Measurements from ENCODE around the gene SYT1. TPM values are rescaled to one million over a fixed set of nuclear protein-coding genes. Genes with fewer than 3 reads are reported as not detected.

Gene SYT1
- polyA plus RNA-seq, 10 donors, result 1.2 to 2.6 (median 1.7) TPM

DNA sequence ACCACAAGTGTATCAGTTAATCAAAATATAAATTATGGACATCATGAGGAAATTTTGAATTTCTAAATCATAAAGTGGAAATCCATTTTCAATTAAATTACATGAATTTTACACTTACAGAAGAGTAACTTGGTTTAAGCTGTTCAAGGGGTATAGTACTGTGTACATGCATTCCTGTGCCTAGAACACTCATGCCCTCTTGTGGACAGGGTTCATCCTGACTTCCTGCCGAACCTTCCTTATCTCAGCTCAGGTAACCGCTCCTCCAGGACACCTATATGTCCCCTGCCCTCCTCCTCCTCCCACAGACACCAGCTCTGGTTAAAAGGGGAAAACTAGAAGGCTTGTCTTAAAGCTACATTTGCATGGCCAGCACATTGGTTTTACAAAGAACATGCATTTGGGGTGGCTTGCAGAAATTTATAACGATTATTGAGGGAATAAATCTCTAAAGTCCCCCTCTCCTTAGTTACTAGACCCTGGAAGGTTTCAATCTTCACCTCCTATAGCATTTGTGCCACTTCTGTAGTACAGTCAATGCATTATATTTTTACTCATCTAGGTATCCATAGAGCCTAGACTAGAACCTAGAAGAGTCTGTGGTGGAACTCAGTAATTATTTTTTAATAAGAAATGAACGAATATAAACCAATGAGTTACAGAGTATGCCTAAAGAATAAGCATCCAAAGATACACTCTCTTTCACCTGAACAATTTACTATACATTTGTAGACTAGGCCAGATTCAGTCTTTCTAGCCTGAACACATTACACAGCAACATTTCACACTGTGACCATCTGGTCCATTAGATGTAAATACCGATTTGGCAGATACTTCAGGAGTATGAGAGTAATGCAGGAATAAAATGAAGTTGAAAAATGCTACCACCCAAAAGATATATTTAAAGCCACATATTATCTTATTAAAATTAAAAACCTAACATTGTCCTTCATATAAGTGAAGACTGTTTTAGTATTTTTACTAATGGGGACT is 480.6 kb downstream of the SYT1 start:
- DNase-seq, result peak; percentile 10 to 35 (median 11)

DNA sequence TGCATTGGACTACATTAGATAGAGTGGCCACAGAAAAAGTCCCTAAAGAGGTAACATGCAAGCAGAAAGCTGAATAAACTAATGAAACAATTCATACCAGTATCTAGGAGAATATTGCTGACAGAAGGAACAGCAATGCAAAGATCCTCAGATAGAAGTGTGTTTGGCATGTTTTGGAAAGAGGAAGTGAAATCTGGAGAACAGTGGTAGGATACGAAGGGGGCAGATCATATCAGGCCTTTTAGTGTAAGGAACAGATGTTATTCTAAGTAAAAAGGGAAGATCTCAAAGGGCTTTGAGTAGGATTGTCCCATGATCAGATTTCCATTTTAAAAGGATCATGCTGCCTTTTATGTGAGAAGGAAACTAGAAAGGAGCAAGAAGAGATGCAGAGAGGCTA is 483.3 kb downstream of the SYT1 start:
- peak in 1 of 3 donors; percentile 9 for DNase-seq

DNA sequence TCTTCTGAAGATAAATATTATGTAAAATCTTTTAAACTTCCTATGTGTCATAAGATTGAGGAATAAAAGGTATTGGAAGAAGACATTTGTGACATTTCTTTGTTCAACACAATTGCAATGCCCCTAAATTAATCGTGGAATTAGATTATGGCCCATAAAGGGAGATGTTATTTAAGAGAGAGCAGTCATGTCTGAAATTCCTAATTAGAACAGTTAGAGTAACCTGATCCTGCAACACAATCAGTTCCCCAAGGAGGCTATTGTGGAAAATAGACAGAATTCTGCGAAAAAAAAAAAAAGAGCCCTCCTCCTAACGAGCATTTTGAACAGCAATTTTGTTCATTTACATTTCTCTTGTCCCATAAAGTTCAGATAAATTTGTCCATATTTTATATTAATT is 486.7 kb downstream of the SYT1 start:
- DNase-seq, result no peak

DNA sequence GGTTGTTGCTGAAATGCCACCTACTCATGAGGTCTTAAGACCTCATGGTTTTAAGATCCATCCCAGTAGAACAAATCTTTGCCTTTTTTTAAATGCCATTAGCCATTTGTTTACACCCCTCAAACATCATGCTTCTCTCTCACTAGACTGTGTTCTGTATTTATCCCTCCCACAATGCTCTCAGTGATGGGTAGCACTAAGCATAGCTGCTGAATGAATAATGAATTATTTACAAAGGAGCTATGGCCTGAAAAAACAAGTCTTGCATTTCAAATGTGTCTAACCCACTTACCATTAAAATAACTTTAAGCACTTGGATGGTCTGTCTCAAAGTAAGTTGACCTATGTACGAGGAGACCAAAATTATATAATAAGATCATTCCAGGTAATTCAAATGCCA is 491.6 kb downstream of the SYT1 start:
- DNase-seq, result no peak

DNA sequence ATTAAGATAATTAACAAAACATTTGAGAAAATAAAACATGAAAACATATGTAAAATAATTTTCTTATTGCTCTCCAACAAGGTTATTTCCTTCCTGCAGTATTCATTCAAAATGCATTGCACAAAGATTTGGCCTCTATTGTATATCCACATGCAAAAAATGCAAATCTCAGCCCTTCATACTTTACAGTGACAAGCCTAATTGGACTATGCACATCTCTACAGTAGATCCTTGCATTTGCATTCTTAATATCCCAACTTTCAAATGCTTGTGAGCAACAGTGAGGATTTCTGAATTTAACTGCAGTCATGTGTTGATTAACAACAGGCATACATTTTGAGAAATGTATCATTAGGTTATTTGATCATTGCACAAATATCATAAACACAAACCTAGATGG is 492.5 kb downstream of the SYT1 start:
- DNase-seq, result no peak

DNA sequence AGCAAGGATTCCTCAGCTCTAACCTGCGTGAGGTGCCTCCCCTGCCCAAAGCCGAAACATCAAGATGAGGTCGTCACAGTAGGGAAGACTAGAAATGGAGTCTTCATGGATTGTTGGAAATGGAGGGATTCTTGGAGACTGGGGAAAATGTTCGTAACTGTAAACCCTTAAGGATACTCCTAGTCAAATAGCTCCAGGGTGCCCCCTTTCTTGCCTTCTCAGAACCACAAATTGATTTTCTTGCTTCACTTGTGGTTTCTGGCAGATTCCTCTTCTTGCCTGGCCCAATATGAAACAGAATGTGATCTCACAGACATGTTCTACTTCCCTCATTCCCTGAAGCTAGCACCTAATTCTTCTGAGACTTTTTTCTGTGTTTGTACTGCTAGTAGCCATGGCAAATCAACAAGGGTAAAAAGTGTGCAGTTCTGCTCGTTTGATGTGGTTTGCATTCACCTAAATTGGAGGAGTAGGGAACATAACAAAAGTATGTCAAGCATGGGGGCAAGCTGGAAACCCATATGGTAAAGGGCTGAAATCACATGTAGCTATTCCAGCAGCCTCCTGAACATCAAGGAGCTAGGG is 494.2 kb downstream of the SYT1 start:
- DNase-seq, result no peak

DNA sequence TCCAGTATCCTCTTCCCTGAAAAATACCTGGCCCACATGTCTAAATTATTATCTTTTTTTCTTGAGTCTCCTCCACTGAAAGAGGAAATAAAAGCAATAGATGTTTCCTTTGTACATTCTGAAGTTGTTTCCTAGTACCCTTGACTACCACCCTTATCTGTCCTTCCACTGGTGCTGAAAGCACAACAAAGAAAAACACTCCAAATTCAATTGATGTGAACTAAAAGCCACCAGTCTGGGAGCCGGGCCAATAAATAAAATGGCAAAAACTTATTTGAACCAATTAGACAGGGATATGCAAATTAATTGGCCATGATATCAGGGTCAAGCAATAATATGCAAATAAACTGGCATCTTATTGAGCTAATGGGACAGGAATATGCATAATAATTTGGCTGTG is 495.7 kb downstream of the SYT1 start:
- DNase-seq, result no peak

DNA sequence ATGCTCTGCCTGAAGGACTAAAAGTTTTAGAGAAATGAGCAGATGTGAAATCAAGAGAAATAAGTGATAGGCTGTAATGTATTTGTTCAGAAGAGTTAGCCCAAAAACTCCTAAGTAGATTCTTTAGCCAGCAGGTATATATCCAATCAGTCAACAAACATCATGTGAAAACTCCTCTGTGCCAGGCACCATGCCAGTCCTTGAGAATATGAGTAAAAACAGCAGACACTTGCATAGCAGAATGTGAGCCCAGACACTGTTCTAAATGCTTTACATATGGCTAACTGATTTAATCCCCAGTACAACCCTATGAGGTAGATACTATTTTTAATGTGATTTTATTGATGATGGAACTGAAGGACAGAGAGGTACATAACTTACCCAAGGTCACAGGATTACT is 496.4 kb downstream of the SYT1 start:
- no peak for DNase-seq

DNA sequence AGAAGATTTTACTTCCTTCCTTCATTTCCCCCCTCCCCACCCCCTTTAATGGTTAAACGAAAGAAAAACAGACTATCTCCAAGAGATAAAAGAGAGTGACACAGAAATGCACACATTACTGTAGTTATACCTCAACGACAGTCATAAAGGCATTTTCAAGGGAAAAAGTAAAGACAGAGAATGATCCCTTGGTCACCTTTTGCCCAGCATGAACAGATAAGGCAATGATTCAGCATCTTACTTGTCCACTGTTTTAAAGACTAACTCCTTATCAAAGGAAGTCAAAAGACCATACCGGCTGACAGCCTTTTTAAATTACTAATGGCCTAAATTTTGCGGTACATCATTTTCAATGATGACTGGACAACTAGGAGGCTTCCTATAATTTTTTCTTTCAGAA is 499.6 kb downstream of the SYT1 start:
- no peak for DNase-seq

DNA sequence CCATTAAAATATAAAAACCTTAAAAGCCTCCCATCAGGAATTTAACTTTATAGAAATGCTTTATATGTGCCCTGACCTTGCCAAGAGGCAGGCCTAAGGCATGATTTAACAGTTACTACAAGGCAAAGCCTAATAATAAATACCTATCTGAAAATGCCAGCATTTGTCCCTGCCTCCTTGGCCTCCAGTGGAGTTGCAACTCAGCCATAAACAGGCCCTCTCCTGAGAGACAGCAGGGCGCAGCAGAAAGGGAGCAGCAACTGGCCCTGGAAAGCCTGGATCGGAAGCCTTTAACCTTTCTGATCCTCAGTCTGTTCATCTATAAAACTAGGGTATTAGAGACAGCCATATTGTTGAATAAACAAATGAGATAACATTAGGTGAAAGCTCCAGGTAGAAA is 501.8 kb downstream of the SYT1 start:
- no peak for DNase-seq

DNA sequence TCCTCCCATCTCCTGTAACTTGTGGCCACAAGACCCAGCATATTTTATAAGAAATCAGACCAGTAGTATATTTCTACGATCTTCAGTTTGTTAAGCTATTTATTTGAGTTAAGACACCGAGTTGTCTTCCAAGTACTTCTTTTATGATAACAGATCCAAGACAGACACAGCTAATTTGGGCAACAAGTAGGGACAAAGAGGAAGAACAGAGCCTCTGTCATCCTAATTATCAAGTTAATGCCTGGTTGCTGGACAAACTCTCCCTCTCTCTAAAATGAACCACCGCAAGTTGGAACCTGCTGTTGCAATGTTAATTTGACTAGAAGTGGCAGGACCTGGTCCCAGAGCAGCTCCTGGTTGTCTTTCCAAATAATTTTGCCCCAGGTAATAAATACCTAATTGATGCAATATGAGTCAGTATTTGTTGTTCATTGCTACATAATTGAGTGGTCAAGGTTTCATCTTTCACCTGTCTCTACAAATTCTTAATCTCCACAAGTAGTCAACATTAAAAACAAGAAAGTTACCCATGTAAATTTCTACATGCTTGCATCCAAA is 502.5 kb downstream of the SYT1 start:
- no peak for DNase-seq

DNA sequence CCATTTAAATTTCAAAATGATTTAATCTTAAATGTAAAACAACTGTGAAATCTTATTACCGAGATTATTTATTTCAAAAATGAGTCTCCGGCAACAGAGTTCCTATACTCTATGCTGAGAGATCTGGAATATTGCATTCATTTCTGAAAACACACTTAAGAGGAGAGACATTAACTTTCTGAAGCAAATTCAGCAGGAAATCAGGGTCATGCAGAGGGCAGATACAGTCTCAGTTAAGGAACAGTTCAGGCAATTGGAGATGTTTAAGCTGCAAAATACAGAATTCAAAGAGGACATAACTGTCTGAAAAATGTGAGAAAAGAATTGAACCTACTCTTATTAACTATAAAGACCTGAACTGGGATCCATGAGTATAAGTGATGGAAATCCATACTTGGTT is 505.4 kb downstream of the SYT1 start:
- DNase-seq, result peak in 1 of 3 donors; percentile 19

DNA sequence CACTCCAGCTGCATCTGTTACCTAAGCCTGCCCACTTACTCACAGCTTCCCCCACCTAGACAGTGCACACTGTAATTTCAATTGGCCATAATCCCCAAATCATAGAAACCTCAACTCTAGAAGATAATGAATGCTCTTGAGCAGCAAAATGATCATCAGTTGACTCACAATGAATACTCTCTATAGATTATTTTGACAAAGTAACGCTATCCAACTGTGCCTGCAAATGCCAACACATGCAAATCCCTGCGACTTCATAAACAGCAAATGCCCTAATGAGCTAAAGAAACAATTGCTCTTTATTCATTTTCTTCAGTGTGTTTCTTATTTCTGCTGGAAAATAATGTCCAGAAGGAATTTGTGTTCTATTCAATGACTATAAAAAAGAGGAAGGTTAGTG is 506.7 kb downstream of the SYT1 start:
- DNase-seq, result no peak

DNA sequence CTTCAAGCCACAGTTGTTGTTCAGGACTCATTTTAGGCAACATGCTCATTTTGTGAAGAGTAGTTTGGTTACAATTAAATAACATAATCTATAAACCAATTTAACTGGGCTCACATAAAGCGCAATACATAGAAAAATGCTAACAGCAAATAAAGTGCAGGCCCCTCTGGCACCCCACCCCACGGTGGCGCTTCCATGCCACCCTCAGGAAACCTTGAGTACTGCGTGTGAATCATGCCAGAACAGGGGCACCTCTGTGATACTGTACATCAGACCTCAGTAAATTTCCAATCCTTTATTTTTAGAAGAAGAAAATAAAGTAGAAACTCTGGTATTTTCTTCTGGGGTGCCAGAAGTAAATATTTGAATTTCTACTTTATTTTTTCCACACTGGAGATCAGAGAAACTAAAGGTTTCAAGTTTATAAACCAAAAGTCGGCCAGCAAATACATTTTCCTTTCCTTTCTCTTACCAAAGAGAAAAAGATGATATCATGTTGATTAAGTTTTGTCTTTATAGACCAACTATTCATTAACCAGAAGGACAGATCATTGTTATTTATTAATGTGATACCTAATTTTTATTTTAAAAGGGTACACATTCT is 509.4 kb downstream of the SYT1 start:
- DNase-seq, result peak in 2 of 3 donors; percentile 13 to 20

DNA sequence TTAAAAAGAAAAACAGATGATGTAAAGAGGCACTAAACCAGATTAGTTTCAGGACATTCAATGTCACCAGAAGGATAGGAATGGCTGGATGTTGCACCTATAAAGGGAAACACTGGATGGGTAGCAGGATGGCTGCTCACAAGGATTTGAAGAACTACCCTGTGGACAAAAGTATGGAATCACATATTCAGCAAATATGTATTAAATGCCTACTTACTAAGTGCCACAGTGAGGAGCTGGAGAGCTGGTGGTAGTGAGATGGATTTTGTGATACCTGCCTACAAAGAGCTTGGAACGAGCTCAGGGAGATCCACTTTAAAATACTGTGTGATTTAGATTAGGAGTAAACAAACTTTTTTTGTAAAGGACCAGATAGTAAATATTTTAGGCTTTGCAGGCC is 510.0 kb downstream of the SYT1 start:
- DNase-seq, result no peak

DNA sequence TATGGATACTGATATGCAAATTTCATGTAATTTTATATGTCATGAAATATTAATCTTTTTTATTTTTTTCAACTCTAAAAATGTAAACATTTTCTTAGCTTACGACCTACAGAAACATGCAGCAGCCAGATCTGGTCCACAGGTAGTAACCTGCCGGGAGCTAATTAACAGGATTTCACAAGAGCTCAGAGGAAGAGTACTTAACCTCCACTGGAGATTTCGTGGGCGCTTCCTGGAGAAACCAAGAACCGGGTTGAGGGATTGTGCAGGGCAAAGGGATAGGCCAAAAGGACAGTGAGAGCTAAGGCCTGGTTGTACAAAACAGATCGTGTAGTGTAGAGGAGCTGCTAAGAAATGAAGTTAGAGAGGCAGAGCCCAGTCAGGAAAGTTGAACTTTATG is 510.5 kb downstream of the SYT1 start:
- DNase-seq, result no peak

DNA sequence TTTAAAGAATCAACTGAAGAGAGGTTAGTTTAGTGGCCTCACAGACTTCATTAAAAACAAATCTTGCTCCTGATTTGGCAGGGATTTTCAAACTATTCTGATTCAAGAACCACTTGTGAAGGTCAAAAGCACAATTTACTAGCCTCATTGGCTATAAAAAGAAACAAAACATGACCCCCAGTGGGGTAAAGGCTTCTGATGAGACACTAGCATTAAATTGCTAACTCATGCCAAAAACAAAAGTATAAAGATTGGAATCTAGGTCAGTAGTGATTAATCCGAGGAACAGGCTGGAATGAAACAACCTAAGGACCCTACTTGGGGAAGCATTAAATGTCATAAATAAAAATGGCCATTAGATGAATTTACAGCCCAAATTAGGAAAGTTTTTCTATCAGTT is 513.9 kb downstream of the SYT1 start:
- DNase-seq, result peak in 1 of 3 donors; percentile 7

DNA sequence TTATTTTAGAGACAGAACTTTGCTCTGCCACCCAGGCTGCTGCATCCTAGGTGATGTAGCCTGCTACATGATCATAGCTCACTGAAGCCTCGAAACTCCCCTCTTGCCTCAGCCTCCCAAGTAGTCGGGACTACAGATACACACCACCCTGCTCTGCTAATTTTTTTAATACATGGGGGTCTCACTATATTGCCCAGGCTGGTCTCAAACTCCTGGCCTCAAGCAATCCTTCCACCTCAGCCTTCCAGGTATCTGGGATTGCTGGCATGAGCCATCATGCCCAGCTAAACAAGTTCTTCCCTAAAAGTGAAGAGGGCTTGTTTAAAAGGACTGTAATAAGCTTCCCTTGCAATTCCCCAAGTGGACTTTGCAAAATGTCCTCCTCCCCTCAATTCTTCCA is 515.8 kb downstream of the SYT1 start:
- DNase-seq, result no peak

DNA sequence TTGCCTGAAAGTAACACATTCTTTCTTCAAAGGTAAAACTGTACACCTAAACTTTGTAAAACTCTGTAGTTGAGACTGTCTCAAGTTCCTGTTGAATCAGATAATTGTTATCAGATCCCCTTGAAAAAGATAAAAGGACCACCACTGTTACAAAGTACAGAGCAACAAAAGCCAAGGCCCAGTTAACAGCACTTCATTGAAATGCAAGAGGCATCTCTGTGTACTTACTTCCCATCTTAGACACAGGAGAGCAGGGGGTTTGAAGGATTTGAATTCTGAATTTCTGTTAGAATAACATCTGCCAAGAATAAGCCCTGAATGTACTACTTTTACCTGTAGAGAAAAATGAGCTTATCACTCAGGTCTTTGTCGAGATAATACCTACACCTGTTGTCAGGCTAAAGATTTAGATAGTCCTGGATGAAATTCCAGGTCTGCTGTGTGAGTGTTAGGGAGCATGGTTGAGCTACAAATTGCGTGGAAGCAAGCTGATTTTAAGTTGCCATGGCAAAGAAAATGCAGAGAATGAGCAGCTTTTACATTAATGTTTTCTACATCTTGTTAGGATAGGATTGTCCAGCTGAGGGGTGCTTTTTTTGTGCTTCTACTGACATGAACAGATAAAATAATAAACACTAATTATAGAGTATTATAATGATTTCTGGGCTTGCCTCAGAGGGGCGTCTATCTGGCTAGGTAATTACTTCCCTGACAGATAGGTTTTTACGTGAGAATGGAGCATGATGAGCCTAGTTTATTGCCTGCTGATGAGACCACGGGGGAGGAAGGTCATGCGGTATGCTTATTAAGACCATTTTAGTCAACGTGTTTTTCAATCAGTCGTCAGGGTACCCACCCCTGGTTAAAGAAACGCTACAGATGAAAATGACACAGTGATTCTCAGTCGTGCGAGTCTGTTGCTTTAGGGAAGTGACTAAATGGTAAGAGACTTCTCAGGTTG is 517.0 kb downstream of the SYT1 start:
- DNase-seq, result no peak

DNA sequence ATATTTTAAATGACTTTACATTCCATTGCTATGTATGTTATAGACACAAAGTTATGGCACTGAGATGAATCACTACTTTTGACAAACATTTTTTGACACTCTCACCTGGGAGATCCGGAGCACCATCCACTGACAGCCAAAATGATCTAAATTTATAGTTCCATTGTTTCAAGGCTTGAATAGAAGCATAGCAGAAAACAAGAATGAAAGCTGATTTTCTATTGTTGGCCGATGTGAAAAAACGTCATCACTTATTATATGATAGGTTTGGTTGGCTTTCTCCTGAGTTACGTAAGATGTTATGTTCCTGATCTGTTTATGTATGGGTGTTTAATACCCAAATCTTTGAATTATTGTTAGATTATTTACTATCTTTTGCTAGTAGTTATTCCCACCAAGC is 520.0 kb downstream of the SYT1 start:
- DNase-seq, result no peak

DNA sequence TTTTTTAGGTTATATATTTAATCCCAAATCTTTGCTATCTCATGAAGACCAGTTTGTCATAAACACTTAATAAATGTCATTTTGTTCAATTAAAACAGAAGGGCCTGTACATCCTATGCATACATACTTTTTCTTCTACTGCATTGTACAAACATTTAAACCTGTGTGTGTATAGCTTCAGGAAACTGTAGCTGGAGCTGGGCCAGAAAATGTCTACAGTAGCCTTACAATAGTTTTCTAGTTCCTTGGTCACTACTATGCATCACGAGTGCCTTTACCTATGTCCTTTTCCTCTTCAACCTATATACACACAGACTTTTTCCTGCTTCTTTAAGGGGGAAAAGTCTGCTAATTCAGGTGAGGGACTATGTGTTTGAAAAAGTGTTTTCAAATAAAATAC is 523.4 kb downstream of the SYT1 start:
- DNase-seq, result no peak
